Ovary (tissue), 9 donors: ENCODE results near the gene VILL. TPM values are rescaled to one million over a fixed set of nuclear protein-coding genes. Genes with fewer than 3 reads are reported as not detected.

Experiments
- DNase-seq, 5 donors: peaks; one replicate each; pipeline ENCODE4 v3.0.0-alpha.2; 2019 to 2020
- H3K27ac ChIP-seq, 2 donors: fragments of 200-600 bp; one replicate each; pipeline versions ENCODE4 v1.5.1 to v1.8.0; 2019 to 2022
- H3K27me3 ChIP-seq: fragments of 200-600 bp; one replicate; pipeline ENCODE4 v1.8.0; 2022
- H3K36me3 ChIP-seq: fragments of 200-600 bp; sonication (generic); one replicate; pipeline ENCODE4 v1.5.1; 2019
- H3K4me1 ChIP-seq: one replicate; pipeline ENCODE4 v1.8.1; 2013; ENCODE audit warnings: mild to moderate bottlenecking, moderate library complexity; ENCODE audit not compliant: insufficient read depth
- H3K4me3 ChIP-seq: fragments of 200-600 bp; sonication (generic); one replicate; pipeline ENCODE4 v1.5.1; 2017
- H3K9me3 ChIP-seq, 2 donors: fragments of 200-600 bp in 1 of 2; sonication (generic) in 1 of 2; one replicate each; pipeline versions ENCODE4 v1.5.1 to v1.8.1; 2013 to 2019; ENCODE audit warnings: mild to moderate bottlenecking in 1 of 2, moderate library complexity in 1 of 2
- EP300 ChIP-seq: sonication (generic); formaldehyde crosslinking; IDR thresholded peaks from one replicate; pipeline ENCODE4 v1.6.1; 2017; ENCODE audit warnings: antibody characterized with exemption
- POLR2A ChIP-seq: fragments of 450-650 bp; IDR thresholded peaks from one replicate; pipeline ENCODE4 v1.6.1; 2017; ENCODE audit warnings: antibody characterized with exemption, mild to moderate bottlenecking, moderate library complexity
- WGBS, 3 donors: extraction: QIAGEN DNeasy Blood & Tissue Kit in 1 of 3; methylation state at CpG; one replicate each; pipeline versions ENCODE4 v1.1.5 to v1.1.7; 2013 to 2017; 5-methylcytosine and 5-hydroxymethylcytosine counted together
- intact Hi-C, 4 donors: fragments of 100-400 bp; cut with DNase I; formaldehyde crosslinking; loops; one replicate each; pipeline versions ENCODE4 v1.11.0 to v1.15.1; 2022 to 2023
- polyA plus RNA-seq, 2 donors: library from polyadenylated mRNA; stranded (reverse); fragments of 200-250 nt in 1 of 2; fragments of 350-450 nt in 1 of 2; fragmentation: Illumina TruSeq in 1 of 2; extraction: RNeasy Lipid Tissue Mini Kit (QIAGEN cat#74804) in 1 of 2; gene quantifications; one replicate each; pipeline ENCODE4 v1.2.3, GENCODE V29; 2013 to 2014
- total RNA-seq, 7 donors: library from RNA; depleted of rRNA in 2 of 7; stranded (reverse); fragments of >200 nt in 2 of 7; fragmentation: NEBNext Ultra II Directional in 3 of 7; extraction: Animal tissue kit (Norgen Biotek cat#: 25700) in 3 of 7; gene quantifications; one replicate each; pipeline versions ENCODE4 v1.1.0 to v1.2.4, GENCODE V29; 2016 to 2023
- TF ChIP-seq, protein P1 (sequence below), 3 donors: fragments of 450-650 bp in 2 of 3; fragments of 200-600 bp in 1 of 3; IDR thresholded peaks; one replicate each; pipeline versions ENCODE4 v1.5.1 to v1.8.0; 2016 to 2022; ENCODE audit warnings: antibody characterized with exemption in 3 of 3, mild to moderate bottlenecking in 1 of 3
- donor health status: DM: no; HTN: no; CAD: no; lungs with moderate emphysema.
- donor health status: DM: no; HTN: no; CAD: no.
- donor health status: Bipolar disorder and iron deficiency.
- donor health status: DM: yes; HTN: yes; CAD: no.
- donor health status: DM: no; HTN: no; CAD: no.
- donor health status: DM: yes; HTN: yes; CAD: no.

The VILL gene
- total and polyA plus RNA-seq, 9 donors = 4.8 to 13.2 (median 8.8) TPM

DNA sequence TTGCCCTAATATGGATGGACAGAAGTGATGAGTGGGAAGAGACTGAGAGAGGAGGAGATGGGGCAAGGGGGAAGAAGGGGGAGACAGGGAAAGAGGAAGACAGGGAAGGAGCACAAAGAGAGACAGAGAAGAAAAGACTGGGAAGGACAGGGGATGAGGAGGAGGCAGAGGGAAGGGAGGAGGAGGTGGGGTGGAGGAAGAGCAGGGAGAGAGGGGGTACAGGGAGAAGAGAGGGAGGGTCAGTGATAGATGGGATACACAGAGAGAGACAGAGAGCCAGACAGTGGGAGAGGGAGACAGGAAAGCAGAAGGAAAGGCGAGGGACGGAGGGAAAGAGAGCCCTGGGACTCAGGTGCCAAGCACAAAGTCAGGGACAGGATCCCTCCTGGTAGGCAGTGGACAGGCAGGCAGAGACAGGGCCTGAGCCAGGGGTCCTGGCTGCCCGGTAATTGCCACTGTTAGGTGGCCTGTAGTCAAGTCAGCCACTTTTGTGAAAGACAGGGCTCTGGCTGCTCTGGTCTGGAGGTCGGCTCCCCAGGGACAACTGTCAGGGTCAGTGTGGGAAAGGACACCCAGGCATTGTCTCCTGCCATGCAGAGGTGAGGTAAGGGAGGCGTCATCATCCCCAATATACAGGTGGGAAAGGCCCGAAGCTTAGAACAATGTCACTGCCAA is 9.8 kb downstream of the VILL start:
- intact Hi-C loops = loop anchor here in 2 of 4 donors (10.0 kb wide), 2 partner anchors 134 to 146 kb away; partner anchors contain the start of genes ACAA1 (in 1 of the 2) and MYD88 (in 1 of the 2)
- H3K27me3 ChIP-seq = no peaks in the 10 kb centered on the region
- no peak overlapping the region for H3K4me3 ChIP-seq
- H3K9me3 ChIP-seq = no peaks in the 10 kb centered on the region
- TF ChIP-seq, protein P1, sequence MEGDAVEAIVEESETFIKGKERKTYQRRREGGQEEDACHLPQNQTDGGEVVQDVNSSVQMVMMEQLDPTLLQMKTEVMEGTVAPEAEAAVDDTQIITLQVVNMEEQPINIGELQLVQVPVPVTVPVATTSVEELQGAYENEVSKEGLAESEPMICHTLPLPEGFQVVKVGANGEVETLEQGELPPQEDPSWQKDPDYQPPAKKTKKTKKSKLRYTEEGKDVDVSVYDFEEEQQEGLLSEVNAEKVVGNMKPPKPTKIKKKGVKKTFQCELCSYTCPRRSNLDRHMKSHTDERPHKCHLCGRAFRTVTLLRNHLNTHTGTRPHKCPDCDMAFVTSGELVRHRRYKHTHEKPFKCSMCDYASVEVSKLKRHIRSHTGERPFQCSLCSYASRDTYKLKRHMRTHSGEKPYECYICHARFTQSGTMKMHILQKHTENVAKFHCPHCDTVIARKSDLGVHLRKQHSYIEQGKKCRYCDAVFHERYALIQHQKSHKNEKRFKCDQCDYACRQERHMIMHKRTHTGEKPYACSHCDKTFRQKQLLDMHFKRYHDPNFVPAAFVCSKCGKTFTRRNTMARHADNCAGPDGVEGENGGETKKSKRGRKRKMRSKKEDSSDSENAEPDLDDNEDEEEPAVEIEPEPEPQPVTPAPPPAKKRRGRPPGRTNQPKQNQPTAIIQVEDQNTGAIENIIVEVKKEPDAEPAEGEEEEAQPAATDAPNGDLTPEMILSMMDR (IDR thresholded peaks at IDR 0.05) = no peak
- no peak for TF ChIP-seq EP300
- H3K4me1 ChIP-seq = peaks cover 7% of the 10 kb centered on the region
- H3K27ac ChIP-seq = no peak overlapping the region
- no peaks in the 10 kb centered on the region for H3K36me3 ChIP-seq
- DNase-seq = peak in 3 of 5 donors; percentile 11 to 43 (median 34)
- WGBS, 3 donors = 95 to 97% (median 96%) methylated on average over 6 of the region's 6 CpGs

DNA sequence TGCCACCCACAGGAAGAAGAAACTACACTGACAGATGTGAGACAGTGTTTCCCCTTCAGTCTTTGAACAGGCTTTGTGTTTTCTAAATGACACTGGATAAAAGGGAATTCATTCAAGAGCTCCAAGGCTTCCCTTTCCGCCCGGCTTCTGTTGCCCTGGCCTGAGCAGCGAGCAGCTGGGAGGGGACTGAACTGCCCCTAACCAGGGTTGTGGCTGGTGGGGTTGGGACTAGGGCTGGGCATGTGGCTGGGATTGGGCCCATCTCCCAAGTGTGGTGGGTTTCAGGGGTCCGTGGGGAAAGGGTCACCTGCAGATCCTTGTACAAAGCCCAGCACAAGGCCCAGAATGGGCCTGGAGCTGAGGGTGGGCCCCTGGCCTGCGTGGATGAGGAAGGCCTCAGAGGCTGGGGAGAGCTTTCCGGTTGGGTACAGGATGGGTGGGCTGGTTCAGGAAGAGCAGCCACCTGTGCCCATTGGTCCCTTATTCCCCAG is 10.4 kb downstream of the VILL start:
- Histone ChIP-seq H3K27ac (no peak overlapping the region), H3K27me3 (no peaks in the 10 kb centered on the region), H3K4me1 (peaks cover 7% of the 10 kb centered on the region), H3K9me3 (no peaks in the 10 kb centered on the region), H3K4me3 (no peak overlapping the region), H3K36me3 (no peaks in the 10 kb centered on the region)
- peak in 2 of 5 donors; percentile 7 to 34 for DNase-seq
- WGBS, 3 donors = 92 to 94% (median 93%) methylated on average over 6 of the region's 6 CpGs
- TF ChIP-seq EP300 = no peak
- TF ChIP-seq, protein P1 (IDR thresholded peaks at IDR 0.05) = no peak
- TF ChIP-seq POLR2A = no peak
- intact Hi-C loops = loop anchor here in 2 of 4 donors (10.0 kb wide), 2 partner anchors 134 to 146 kb away; partner anchors contain the start of genes ACAA1 (in 1 of the 2) and MYD88 (in 1 of the 2)

DNA sequence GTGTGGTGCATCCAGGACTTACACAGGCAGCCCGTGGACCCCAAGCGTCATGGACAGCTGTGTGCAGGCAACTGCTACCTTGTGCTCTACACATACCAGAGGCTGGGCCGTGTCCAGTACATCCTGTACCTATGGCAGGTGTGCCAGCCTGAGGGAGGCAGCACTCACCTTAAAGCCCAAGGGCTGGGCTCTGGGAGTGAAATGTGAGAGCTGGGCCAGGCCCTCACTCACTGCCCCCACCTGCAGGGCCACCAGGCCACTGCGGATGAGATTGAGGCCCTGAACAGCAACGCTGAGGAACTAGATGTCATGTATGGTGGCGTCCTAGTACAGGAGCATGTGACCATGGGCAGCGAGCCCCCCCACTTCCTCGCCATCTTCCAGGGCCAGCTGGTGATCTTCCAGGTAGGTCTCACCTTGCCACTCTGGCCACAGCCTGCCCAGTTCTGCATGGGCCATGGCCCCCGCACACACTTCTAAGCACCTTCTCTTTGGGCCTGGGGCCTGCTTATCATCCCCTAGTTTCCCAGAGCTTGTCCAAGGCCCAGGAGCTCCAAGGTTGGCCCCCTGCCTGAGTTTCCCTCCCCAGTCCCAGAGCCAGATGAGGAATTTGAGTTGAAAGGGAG is 11.0 kb downstream of the VILL start:
- Histone ChIP-seq H3K4me1 (peaks cover 7% of the 10 kb centered on the region), H3K9me3 (no peaks in the 10 kb centered on the region), H3K36me3 (no peaks in the 10 kb centered on the region), H3K4me3 (no peak overlapping the region), H3K27me3 (no peaks in the 10 kb centered on the region), H3K27ac (no peak overlapping the region)
- 84 to 85% (median 84%) methylated on average over 9 of the region's 9 CpGs for WGBS, 3 donors
- TF ChIP-seq, protein P1 (IDR thresholded peaks at IDR 0.05) = no peak
- TF ChIP-seq POLR2A (no peak), EP300 (no peak)
- DNase-seq = peak in 3 of 5 donors; percentile 21 to 51 (median 29)
- intact Hi-C loops = loop anchor here in 3 of 4 donors (2.0 to 10.0 kb wide), 3 partner anchors 133 to 147 kb away; partner anchors contain the start of genes ACAA1 (in 1 of the 3) and MYD88 (in 1 of the 3)

DNA sequence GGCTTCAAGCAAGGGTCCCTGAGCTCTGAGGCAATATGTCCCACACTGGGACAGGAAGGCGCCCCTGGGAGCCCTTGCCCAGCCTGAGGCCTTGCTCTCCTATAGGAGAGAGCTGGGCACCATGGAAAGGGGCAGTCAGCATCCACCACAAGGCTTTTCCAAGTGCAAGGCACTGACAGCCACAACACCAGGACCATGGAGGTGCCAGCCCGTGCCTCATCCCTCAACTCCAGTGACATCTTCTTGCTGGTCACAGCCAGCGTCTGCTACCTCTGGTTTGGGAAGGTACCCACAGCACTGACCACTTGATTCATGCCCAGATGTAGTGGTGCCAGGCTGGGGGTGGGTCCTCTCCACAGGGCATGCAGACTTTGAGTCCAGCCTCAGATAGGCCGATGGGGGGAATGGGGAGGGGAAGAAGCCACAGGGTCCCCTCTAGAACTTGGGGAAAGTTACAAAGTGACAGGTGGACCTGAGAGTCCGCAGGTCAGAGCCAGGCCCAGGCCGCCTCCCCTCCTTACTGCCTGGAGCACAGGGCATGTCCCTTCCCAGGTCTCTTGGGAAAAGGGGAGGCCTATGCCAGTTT is 11.8 kb downstream of the VILL start:
- no peak overlapping the region for H3K4me3 ChIP-seq
- TF ChIP-seq, protein P1 (IDR thresholded peaks at IDR 0.05) = no peak
- TF ChIP-seq POLR2A (no peak), EP300 (no peak)
- no peak overlapping the region for H3K27ac ChIP-seq
- peak in 3 of 5 donors; percentile 9 to 36 (median 23) for DNase-seq
- WGBS, 3 donors = 92 to 98% (median 94%) methylated on average over 6 of the region's 6 CpGs
- H3K36me3 ChIP-seq = no peaks in the 10 kb centered on the region
- H3K4me1 ChIP-seq = peaks cover 7% of the 10 kb centered on the region
- intact Hi-C loops = loop anchor here in 3 of 4 donors (2.0 to 10.0 kb wide), 3 partner anchors 132 to 148 kb away; partner anchors contain the start of genes ACAA1 (in 1 of the 3) and MYD88 (in 1 of the 3)
- no peaks in the 10 kb centered on the region for H3K9me3 ChIP-seq
- H3K27me3 ChIP-seq = no peaks in the 10 kb centered on the region
